ENCODE data around the gene LCP2.
A peak's percentile ranks its signal among the peaks of the same experiment; 100 is the strongest.
"Not testable (repeated sequence)": the region's sequence is repeated elsewhere in the genome, so short reads cannot be mapped to it uniquely, and the experiment has no call there.

Gene LCP2

DNA sequence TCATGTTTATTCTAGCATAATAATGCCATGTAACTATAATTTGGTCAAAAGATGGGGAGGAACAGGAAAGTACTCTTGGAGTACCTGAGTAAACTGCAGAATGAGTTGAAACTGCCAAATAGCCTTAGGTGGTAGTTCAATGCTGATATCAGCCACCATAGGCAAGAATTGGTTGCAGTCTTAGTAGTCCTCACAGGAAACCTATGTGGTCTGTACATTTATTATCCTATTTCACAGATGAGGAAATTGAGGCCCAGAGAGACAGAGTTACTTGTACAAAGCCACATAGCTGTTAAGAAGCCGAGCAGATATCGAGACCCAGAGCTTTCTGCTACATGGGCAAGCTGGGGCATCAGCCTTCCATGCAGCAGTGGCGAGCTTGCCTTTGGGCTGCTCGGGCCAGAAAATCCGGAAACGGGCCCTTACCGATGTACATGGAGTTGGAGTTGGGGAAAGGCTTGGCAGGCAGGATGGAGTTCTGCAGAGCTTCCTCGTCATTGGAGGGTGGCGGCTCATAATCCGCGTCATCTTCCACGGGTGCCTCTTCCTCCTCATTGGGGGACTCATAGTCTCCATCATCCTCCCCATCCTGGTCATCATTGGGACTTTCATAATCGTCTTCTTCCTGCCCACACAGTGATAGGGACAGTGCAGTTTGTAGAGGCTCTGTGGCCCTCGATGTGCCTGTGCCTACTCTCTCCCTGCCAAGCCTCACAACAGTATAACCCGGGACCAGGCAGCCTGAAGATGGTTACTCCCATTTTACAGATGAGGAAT, 27.1 kb downstream of the LCP2 start:
- no peak for DNase-seq

DNA sequence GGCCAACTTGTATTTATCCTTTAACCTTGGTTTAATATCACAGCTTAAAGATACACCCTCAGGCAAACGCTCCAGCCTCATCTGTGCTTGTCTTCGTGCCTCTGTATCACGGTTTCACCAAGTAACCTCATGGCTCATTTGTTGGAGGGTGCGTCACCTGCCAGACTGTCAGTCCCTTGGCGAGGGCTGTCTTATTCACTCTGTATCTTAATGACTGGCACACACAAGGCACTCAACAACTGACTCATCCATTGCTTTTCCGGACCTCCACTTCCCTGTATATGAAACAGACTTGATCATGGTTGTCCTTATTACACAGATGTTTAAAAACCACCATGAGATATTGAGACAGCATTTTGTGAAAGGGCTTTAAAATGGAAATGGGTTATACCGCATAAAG, 28.0 kb downstream of the LCP2 start:
- DNase-seq, result peak; percentile 12 to 31

DNA sequence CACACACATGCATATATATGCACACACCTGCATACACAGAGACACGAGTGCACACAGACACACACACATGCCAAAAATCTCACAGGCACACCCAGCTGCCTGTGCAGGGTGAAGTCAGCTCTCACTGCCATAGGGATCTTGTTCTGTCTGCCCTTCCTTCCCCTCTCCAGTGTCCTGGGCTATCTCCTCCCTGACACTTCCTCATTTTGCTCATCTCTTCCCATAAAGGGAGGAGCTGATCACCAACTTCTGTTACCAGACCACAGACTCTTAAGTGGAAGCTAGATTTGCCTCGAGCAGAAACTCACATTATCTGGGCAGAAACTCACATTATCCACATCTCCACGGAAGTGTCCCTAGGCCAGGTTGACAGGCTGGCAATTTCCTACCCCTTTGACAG, 28.7 kb downstream of the LCP2 start:
- DNase-seq, result peak; percentile 83 to 89

DNA sequence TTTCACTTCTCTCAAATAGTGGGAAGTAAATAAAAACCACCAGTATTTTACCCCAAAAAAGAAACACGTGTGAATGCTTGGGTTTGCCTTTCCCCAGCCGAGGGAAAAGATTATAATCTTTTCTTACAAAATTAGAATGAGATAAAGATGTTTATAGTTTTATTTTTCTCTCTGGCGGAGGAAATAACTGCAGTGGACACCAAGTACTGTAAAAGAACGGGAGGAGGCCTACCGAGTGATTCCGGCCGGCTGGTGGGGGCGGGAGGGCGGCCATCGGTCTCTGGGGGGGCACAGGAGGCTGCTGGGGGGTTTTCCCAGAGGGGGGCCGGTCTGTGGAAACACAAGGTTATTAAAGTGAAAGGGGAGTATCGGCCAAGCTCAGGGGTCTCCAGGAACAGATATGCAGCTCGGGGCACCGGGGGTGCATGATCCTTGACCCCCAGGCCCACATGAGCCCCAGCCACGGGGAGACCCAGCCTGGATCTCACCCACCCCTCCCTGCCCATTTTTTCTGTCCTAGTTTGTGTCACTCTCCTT, 29.4 kb downstream of the LCP2 start:
- DNase-seq, result no peak

DNA sequence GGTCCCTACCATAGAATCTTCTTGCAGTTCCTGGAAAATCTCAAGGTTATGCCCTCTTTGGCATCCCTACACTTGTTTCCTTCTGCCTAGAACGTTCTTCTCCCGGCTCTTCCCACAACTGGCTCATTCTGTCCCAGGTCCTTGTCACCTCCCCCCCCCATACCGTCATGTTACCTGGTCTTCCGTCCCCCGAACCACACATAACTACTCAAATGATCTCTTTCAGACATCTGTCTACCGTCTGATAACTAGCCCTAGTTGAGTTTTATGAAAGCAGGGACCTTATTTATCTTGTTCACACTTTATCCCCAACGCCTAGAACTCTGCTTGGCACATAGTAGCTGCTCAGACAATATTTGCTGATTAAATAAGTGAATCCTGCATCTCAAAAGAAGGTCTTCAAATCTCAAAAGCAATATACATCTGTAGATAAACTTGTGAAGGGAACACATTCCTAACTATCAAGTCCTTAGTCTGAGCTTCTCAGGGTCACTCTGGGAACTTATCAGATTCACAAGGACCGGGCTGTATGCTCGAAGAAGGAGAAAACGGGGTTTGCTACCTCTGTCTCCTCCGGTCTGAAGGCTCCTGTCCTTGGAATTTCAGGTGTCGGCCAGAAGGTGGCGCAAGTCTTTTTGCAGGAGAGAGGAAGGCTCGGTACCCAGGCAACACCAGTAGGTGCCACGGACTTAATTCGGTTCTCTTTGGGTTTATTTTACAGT, 30.0 kb downstream of the LCP2 start:
- peak; percentile 20 to 30 for DNase-seq

DNA sequence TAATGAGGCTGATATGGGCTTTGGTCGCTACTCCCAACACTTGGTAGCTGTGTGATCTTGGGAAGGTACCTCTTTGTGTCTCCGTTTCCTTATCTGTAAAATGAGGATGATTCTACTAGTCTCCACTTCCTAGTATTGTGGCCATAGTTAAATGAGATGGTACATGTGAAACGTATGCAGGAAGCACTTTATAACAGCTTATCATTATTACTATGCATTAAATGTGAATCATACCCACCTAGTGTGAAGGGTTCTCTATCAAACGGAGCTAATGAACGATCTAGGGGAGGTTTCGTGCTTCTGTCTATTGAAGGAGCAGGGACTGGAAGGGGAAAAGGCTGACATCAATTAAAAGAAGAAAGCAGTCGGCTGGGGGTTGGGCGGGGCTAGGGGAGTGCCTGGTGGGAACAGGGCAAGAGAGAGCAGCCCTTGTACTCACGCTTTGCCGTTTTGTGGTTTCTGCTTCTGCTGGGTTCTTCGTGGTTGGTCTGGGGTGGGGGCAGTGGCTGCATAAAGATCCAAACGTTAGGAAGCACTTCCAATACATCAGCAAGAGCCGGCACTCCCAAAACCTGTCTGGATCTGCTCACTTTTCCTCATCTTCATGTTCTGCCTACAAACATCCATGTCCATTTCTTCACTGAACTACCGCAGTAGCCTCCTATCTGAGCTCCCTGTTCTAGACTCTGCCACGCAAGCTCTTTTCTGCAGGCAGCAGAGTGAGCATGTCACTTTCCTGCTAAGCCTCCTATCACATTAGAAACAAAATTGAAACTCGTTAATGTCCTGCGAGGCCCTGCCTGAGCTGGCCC, 30.8 kb downstream of the LCP2 start:
- no peak for DNase-seq

DNA sequence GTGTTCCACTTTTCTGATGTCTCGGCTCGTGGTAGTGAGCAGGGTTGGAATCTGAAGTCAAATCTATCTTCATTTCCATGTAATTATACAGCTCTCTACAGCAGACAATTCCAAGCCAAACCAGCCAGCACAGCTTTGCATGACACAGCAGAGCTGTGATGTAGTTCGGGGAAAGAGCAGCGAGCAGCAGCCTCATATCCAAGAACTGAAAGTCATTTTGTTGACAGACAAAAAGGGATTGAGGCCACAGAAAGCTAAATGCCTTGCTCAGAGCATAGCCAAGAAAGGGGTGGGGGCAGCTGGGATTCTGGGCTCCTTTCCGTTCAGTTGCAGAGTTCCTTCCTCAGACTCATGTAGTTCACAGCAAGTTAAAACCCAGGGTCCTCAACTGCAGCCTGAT, 32.1 kb downstream of the LCP2 start:
- no peak for DNase-seq

DNA sequence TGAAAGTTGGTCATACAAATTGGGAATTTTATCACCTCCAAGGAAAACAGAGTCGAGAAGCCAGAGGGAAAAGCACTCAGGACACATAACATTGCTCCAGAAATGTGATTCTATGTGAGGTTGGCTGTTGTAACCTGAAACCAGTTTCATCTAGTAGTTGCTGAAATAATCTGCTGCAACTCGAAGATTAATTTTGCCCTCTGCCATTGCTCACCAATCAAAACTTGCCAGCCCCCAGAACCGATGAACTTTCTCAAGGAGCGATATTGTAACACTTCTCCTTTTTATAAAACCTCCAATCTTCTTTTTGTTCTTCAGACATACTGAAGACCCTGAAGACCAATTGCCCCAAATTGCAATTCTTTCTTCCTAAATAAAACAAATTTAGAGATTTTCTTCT, 33.7 kb downstream of the LCP2 start:
- DNase-seq, result no peak

DNA sequence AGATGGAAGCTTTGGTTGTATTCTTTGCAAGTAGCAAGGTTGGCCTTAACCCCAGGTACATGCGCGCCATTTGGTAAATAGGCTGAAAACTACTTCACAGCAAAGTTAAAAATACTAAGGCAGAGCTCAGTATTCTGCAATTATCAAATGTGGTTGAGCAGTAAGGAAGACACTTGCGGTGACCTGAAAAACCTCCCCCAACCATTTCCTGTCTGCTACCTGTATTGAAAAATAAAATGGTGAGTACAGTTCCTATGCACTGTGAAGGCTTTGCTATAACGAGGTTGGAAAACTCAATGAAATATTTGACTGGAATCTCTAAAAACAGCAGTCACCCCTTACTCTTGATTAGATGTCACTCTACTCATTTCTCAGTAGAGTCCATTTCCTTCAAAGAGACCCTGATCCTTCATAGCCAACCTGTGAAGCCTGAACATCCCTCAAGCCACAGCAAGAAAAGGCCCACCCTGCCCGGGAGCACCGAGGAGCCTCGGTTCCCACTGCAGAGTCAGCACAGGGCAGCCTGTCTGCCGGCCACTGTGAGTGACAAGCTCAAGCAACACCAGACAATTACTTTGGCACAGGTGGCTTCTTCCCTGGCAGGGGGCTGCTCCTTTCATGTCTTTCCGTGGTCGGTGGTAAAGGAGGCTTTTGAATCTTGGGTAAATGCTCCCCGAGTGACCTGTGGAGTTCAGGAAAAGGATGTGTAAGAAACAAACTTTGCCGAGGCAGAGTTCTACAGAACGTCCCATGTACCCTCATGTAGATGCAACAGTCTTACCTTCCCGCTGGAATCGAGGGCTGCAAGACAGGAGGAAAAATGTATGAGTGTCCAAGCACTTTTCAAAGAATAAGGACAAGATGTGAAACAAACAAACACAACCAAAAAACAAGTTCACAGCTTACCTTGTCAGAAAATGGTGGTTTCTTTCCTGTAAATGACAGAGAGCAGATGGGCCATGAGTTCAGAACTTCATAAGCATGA, 35.2 kb downstream of the LCP2 start:
- DNase-seq, result no peak

DNA sequence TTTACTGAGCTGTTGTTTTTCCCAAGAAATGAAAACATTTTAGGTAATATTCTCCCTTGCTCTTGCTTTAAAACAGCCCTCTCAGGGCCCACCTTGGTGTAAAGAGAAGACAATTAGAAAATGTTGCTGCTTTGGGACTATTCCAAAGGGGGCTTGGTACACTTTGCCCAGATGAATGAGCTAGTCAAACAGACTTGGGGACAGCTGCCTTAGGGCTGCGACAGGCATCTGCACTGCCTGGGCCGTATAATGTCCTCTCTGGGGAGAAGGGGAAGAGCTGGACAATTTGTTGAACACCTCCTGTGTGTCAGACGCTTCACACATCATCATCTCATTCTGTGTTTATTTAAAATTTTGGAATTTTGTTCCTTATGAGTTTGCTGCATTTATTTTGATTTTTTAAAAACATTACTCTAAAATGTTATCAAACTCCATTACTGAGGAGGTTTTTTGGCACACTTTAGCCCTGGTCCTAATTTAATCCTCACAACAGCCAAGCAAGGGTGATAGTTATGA, 36.0 kb downstream of the LCP2 start:
- no peak for DNase-seq

DNA sequence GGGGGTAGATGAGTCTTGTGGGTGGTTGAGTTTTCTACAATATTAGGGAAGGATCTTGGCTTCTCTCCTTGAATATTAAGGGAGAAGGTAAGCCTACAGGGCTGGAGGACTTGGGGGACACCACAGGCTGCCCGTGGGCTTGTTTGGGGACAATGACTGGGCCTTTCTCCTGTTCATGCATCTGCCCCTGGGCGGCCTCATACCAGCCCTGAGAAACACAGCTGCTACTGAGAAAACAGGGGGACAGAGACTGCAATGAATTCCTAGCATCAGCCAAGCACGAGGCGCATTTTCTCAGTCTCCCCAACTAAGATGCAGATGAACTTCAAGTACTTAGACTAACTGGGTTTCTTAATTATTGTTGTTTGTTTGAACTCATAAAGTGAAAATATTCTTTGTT, 40.2 kb downstream of the LCP2 start:
- no peak for DNase-seq

DNA sequence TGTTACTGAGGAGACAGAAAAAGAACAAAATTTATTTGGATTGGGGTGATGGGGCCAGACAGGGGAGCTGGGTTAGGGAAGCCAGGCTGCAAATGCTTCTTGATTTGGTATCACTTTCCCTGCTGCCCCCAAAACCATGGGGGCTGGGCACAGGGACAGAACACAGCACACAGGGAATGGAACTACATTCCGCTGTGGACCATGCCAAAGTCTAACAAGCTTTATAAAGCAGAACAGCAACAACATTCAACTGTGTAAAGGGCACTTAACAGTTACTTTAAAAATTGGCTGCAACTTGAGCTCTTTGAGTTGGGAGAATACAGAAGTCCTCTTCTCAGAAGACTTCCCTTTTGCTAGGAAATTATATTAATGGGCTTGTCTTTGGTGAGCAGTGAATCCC, 41.0 kb downstream of the LCP2 start:
- no peak for DNase-seq

DNA sequence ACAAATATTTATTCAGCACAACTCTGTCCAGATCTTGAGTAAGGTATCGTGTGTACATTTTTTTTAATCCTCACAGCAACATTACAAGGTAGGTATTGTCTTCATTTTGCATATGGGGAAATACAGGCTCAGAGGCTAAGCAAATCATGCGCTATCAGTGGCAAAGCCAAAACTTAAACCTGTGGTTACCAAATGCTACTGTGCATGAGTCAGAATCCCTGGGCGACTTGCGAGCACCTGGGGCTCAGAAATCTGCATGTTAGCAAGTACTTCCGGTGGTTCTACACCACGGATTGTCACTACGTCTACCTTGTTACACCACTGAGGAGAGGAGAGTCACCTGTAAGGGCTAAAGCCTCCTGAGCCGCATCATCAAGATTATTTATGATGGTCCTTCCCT, 43.5 kb downstream of the LCP2 start:
- no peak for DNase-seq

DNA sequence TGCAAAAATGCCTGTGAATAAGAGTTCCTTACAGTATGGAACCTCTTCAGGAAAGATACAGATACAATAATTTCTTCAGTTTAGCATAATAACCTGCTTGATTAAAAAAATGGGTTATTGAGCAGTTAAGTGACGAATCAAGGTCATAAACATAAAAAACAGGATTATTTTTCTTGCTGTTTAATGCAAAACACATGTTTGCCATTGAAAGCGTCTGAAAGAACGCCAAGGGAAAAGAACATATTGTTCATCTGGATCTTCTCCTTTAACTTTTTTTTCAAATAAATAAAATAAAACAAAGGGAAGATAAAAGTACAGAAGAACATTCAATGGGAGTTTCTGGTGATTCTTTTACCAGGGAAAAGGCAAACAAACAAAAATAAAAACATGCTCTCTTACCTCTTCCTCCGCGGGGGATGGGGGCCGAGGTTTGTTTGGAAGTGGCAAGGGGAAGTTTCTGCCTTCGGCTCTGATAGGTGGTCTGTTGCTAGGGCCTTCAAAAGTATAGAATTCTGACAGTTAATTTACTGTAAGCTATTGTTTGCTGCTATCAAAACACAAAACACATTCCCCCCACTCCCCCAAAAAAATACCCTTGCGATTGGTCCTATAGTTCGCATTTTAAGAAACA, 44.7 kb downstream of the LCP2 start:
- no peak for DNase-seq

DNA sequence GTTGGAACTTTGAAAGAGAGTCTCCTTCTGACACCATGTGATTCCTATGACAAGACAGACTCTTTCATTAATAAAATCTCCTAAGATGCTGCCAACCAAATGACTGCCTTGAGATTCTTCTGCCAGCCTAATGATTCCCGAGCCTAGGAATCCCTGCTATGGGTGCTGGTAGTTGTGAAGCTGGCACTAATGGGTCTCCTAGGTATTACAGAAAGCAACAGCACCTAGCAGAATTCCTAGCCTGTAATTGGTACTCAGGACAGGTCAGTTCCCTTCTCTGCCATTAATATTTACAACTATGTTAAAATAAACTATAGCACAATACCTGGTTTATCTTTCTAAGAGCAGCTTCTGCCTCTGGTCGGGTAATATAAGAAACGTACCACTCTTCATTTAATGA, 45.5 kb downstream of the LCP2 start:
- DNase-seq, result no peak

DNA sequence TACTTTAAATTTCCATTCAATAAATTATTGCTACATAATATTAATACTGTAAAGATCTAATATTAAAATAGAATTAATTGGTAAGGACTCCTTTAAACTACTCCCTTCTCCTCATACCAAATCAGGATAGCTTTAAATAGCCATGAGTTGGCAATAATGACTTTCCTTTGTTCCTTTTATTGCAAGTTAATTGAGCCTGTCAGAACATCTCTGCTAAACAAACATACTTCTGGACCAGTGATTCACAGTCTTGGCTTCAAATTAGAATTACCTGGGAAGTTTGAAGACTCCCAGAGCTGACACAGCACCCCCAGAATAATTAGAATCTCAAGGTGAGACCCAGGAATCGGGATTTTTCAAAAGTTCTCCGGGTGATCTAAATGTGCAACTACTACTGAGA, 46.1 kb downstream of the LCP2 start:
- DNase-seq, result no peak

DNA sequence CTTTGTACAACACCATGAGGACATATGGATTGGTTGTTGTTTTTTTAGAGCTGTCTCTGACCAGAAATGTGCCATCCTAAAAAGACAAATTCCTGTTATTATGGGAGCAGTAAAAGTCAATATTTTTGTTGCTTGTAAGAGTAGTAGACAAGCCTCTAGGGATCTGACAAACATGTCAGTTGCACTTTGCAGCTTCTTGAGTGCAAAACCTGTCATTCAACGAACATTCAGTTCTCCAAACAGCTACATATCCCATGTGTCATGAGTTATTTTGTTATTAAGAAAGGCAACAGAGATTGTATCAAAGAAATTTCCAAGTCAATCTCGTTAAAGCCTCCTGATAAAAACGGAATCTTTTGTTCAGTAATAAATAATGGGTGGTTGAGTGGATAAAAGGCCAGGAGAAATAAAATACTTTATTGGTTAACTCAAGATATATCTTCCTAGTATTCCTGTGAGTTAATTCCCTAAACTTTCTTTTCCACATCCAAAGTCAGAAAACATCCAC, 46.7 kb downstream of the LCP2 start:
- no peak for DNase-seq

DNA sequence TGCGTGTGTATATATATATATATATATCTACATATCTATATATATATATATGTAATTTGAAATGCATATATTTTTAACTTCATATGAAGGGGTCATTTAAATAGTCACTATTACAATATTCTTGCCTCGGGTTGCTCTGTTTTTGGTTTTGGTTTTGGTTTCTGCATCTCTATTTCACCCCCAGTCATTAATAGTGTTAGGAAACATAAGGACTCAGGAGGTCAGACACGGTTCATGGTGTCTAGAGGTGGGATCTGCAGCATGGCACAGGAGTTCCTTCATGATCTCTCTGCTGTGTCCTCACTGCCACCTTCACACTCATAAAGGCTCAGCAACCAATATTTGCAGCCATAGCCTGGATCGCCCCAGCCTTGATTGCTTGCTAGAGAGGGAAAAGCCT, 48.2 kb downstream of the LCP2 start:
- no peak for DNase-seq

DNA sequence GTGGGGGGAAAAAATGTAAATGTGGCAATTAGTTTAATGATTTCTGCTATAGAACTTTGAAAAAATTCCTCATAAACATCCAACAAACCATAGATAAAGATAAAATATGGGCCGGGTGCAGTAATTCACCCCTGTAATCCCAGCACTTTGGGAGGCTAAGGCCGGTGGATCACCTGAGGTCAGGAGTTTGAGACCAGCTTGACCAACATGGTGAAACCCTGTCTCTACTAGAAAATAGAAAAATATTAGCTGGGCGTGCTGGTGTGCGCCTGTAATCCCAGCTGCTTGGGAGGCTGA, 48.7 kb downstream of the LCP2 start:
- DNase-seq, result not testable (repeated sequence)

DNA sequence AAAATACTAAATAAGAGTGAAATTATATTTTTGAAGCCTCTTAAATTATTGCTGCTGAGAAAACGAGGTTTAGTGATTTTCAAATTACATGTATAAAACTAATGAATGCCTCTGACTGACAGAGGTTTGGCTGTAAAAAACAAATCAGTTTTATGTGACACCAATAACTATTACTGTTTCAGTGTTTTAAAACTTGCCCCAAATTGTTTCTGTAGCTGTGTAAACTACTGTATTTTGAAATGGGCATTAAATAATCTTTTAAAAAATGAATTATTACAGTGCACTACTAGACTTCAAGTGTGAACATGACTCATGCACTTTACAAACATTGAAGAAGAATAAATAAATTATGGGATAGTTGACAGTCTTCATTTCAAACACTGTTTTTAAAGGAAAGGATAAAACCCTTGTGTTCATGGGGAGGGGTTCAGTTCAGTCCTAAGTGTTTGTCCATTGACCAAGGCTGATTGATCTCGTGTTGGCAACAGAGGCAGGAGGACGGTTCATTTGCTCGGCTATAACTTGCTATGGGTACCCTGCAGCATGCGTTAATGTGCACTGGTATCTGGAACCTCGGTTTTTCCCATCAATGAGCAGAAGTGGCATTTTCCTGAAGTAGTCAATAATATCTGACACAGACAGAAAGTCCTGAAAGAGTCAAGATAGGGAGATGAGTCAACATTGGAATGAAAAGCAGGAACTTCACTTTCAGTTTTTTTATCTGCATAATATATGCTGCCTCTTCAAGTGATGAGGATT, 49.2 kb downstream of the LCP2 start:
- DNase-seq, result no peak

DNA sequence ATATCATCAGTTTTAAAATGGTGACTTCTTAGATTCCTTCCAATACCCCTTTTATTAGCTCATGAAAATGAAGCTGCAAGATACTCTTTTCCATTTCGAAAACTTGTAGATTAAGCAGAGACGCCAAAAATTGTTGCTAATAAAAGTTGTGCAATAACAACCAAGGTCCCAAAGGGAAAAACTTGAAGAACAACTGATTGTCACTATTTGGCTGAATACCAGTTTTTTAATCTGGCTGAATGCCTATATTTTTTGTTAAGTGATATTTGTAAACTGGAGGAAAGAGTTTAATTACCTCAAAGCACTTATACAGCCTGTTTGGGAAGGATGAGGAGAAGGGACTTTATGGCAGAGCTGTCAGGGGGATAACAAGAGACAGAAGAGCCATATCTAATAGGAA, 50.2 kb downstream of the LCP2 start:
- no peak for DNase-seq
